ENCODE results near the gene RAD51.

DNA sequence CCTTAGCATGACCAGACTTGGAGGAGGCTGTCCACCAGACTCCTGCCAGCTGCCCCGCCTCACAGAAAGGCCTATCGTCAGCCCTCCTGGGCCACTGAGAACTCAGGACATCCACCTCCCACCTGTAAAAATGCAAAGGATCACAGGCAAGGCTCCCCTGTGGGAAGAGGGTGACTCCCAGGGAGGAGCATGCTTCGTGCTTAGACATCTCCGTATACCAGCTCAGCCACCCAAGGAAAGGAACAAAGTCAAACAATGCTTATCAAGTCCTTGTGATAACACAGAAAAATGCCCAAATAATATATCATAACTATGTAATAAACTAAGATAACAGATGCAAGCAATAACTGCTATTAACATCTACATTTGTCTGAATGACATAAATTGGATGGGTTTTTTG lies 55.9 kb downstream of the RAD51 start:
- TF ChIP-seq CTCF (IDR thresholded peaks at IDR 0.05) (no peak), EP300 (IDR thresholded peaks at IDR 0.05) (no peak), POLR2AphosphoS5 (IDR thresholded peaks at IDR 0.05) (no peak), POLR2A (IDR thresholded peaks at IDR 0.05; ENCODE audit: low read depth) (no peak)

Data from esophagus muscularis mucosa (tissue), 4 donors.